Iris pigment epithelial cell (primary cell): Measurements from ENCODE around the gene PAK1.
"Not testable (repeated sequence)": the region's sequence is repeated elsewhere in the genome, so short reads cannot be mapped to it uniquely, and the experiment has no call there.

Experiments
- DNase-seq: peaks from one replicate; pipeline ENCODE4 v3.0.0-alpha.2; 2011; ENCODE audit warnings: low read depth

The PAK1 gene

DNA sequence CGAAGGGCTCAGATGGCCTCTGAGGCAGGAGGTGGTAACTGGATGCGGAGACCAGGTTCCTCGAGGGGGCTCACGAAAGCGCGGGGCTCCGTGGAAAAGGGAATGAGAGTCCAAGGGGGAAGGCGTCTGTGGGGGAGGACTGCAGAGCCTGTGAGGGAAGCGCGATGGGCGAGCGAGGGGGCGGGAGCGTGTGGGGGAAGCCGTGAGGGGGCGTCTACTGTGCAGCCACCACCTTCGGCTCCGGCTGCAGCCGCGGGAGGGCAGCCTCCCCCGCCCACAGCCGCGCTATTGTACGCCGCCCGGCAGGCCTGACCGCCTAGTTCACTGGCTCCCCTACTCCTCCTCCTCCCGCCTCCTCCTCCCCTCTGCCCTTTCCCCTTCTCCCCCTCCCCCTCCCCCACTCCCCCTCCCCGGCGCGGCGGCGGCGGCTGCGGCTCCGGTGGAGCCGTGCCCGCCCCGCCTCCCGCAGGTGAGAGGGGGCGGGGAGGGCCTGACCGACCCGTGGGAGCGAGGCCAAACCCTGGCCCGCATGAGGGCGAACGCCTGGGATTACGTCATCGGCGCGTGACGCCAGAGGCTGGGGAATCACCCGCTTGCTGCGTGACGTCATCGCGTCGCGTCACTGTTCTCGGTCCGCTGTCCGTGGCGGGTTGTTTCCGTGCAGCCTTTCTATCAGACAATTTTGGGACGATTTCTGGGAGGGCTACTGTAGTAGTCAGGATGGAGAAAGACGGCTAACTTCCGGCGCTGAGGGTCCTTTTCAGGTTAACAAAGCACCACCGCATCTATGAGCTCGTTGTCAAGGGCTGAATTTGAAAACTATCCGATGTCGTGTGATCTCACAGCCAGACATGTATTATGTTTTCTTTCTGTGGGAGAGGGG, at the start of gene PAK1:
PAK1 (minus strand) TSS at position 294 of the 883 bp plus-strand sequence. CDS start 81,574 bp downstream, outside the sequence.
- peak; percentile 82 for DNase-seq

DNA sequence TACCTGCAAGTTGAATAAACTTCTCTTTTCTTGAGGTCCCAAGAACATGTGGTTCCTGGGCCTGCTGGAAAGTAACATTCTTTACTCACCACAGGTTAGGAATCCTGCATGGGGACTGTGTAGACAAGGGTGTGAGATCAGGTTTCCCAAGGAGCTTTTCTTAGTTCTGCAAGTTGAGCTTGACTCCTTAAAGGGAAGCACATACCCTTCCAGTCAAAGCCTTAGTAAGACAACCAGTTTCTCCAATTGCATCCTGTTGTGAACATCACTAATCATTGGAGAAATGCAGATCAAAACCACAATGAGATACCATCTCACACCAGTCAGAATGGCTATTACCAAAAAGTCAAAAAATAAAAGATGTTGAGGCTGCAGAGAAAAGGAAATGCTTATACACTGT, 48.3 kb upstream of the PAK1 start:
- DNase-seq: peak; percentile 54

DNA sequence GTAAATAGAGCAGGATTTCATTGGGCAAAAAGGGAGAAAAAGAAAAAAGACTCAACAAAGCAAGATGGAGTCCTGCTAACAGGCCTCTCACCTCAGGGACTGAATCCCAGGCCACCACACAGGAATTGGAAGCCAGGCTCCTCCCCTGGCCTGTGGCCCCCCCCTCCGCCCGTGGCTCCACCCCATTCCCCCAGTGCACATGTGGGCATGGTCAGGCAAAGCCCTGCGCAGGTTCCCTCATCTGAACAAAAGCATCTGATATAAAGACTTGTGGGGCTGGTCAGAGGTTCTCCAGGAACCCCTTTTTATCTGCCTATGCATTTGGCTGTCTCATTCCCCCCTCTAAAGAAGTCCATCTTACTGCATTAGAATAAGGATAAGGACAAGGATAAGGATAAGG, 46.0 kb upstream of the PAK1 start:
- DNase-seq: no peak

DNA sequence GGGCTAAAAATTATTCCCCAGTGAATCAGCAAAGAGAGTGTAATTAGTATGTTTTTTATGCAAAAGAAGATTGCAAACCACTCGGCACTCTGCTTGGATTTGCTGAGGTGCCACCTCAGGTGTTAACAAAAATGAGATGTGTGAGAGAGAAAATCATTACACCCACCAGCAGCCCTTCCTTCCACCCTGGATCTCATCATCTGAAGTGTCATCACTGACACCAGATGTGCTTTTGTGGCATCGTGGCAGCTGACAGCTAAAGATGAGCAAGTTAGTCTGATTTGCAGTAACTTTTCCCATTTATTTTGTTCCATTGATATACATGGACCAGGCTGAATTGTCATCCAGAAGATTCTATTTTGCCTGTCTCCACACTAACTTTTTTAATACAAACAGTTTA, 44.6 kb upstream of the PAK1 start:
- DNase-seq: no peak

- no peak for DNase-seq
Measured at GRCh38 chr11:77517753-77518152, 43.9 kb upstream of the PAK1 start.

- DNase-seq: no peak
Measured at GRCh38 chr11:77517226-77517625, 43.3 kb upstream of the PAK1 start.

DNA sequence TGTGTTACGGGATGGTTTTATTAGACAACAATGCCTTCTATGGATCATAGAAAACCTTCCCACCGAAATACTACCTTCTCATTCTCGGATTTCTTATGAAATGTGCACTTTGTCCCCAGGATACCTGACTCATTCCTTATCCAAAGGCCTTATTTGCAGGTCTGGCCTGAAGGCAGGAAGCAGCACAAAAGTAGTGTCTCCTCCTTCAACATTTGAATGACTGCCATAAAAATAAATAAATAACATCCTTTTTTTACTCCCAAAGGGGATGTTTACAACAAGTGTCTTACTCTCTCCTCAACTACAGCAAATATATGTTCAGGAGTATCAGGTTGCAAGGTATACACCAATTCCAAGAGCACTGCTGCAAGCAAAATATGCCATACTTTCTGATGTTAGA, 41.6 kb upstream of the PAK1 start:
- no peak for DNase-seq

DNA sequence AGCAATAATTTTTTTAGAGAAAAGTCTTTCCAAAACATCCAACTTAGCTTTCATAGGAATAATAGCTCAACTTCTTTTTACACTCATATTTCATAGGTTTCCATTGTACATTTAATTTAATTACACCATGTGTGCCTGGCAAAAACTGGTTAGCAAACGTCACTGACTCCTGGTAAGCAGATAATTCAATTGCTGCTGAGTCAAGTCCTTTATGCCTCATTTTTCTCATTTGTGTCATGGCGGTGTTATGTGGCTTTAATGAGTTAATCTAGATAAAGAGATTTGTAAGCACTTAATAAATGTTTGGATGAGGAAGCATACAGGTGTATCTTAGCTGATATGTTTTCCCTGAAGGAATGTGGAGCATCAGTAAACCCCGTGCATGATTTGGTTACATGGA, 41.2 kb upstream of the PAK1 start:
- DNase-seq: no peak

- DNase-seq: no peak
Measured at GRCh38 chr11:77512092-77512491, 38.2 kb upstream of the PAK1 start.

DNA sequence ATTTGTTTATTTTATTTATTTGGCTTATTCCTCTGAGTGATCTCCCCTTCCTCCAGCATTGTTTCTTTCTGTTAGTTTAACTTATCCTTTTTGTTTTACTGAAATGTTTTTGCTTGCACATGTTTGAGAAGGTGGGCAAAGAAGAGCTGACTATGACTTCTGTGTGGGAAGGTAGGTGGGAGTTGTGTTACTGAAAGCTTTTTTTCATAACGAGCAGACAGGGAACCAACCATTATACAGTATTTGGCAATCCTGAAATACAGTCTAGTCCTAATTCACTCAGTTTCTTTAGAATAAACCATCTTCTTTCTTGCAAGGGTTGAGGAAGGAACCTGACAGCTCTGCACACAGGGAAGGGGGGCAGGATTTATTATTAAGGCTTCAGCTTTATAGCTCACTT, 37.0 kb upstream of the PAK1 start:
- DNase-seq: no peak

DNA sequence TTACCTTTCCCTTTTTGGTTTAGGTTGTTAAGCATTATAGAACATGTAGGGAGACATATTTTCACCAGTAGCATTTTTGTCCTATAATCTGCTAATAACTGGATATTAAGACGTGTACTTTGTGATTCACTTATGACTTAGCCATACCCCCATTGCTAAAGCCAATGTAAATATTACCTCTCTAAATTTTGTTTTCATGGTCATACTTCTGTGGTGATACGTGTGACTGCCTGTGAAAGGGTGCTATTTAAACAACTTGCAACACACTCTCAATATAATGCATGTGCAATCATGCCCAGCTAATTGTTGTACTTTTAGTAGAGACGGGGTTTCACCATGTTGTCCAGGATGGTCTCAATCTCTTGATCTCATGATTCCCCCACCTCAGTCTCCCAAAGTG, 36.2 kb upstream of the PAK1 start:
- no peak for DNase-seq

DNA sequence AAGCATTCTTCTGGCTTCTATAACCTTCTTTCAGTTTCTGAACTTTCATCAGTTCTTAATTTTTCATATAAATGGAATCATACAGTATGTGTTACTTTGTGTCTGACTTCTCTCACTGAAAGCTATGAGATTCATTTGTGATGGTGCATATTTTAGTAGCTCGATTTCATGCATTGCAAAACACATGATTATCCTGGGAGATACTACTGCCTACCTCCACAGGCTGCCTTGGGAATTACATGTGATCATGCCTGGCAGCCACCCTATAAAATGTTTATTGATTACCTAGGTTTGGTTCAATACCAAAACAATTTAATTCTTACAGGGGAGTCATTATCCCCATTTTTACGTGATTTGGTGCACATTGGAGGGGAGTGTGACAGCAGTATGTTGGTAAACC, 34.1 kb upstream of the PAK1 start:
- no peak for DNase-seq

GRCh38 chr11:77506857-77507256, 33.0 kb upstream of the PAK1 start:
- DNase-seq: peak; percentile 46

- no peak for DNase-seq
Measured at GRCh38 chr11:77505956-77506355, 32.1 kb upstream of the PAK1 start.

DNA sequence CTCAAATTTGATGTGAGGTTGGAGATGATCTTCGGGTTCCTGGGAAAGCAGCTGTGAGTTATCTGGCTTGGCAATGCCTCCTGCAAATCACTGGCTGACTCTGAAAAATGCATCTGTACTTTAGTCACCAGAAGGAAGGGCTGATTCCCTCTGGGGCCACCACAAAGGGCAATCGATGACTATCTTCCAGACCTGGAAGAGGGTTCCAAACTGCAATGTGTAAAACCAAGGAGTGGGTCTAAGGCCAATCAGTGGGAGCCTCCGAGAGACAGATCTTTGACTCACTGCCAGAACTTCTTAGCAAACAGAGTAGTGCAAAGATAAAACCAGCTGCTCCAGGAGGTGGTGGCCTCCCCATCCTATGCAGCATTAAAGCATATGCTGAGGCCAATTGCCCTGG, 29.1 kb upstream of the PAK1 start:
- DNase-seq: peak; percentile 15

DNA sequence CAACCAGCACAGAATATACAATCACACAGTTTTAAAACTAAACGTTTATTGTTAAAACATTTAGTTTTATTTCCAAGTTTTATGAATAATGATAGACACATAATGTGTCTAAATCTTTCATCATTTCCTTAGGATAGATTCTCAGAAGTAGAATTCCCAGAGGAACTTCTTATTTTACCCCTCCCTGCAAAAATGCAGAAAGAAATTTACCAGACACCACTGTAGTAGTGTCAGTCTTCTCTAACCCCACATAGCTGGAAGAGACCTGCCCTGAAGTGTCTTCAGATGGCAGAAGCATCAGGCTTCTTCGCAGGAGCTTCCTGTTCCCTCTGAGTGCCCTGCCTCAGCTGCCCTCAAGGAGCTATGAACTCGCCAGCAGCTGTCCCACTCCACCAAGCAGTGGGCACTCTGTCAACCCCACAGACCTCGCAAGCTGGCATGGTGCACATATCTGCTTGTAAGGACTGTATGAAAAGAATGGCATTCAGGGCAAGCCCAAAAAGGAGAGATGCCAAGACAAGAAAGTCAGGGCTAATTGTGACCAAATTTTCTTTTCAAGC, 28.5 kb upstream of the PAK1 start:
- DNase-seq: no peak

DNA sequence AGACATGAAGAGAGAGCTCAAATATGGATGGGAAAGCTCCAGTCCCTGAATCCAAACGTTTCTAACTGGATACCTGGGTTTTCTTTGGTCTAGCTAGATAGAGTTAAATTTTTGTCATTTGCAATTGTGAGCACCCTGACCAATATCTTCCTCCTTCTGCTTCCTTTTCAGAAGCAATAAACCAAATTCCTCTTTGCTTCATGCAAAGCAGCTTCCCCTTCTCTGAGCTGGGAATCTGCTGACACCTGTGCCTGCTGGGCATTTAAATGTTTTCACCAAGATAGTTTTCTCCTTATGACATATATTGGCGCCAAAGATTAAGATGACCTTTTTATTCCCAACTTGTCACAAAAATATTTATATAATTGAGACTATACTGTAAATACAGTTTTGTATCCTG, 27.9 kb upstream of the PAK1 start:
- DNase-seq: no peak

DNA sequence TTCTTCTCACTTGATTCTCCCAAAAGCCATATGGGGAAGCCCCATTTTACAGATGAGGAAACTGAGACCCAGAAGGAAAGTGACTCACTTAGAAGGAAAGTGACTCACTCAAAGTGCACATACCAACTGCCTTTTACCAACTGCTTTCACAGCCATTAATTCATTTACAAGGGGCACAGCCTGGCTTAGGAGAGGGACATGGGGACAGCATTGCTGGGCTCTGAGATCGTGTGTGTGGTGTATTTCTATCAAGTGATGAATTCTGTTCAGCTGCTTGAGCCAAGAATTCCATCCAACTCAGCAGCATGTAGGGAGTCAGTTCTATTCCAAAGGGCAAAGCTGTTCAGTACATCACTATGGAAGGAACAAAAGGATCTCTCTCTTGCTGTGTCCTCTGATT, 23.5 kb upstream of the PAK1 start:
- no peak for DNase-seq

GRCh38 chr11:77495526-77495925, 21.6 kb upstream of the PAK1 start:
- no peak for DNase-seq

DNA sequence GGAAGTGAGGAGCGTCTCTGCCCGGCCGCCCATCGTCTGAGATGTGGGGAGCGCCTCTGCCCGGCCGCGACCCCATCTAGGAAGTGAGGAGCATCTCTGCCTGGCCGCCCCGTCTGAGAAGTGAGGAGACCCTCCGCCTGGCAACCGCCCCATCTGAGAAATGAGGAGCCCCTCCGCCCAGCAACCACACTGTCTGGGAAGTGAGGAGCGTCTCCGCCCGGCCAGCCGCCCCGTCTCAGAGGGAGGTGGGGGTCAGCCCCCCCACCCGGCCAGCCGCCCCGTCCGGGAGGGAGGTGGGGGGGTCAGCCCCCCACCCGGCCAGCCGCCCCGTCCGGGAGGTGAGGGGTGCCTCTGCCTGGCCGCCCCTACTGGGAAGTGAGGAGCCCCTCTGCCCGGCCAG, 16.1 kb upstream of the PAK1 start:
- DNase-seq: not testable (repeated sequence)

DNA sequence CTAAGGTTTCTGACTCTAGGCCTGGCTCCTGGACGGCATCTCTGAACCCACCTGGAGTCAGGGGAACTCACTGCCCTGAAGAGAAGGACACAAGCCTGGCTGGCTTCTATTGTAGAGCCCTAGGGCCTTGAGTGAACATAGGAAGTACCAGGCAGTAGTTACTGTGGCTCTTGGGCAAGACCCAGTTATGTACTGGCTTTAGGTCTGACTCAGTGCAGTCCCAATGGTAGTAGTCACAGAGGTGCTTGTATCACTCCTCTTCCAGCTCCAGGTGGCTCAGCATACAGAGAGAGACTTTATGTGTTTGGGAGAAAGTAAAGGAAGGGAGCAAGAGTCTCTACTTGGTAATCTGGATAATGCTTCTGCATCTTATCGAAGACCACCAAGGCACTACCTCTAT, 13.9 kb upstream of the PAK1 start:
- DNase-seq: no peak

- DNase-seq: no peak
Measured at GRCh38 chr11:77479746-77480352, 6.0 kb upstream of the PAK1 start.

DNA sequence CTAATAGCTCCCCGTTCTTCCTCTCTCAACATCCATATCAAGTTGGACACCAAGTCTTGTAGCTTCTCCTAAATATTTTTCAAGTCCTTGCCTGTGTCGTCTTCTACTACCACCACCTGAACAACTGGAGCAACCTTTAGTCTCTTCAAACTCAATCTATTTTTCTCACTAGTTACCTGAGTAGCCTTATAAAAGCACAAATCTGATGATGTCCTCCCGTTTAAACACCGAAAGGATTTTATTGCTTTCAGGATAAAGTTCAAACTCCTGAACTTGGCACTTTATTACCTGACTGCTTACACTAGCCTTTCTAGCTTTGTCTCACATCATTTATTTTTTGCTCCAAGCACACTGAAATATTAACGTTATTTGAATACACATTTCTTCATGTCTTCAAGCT, 1.3 kb upstream of the PAK1 start:
- no peak for DNase-seq

GRCh38 chr11:77474684-77475060, 778 bp upstream of the PAK1 start:
- DNase-seq: no peak
